ENCODE measurements around the gene KIAA1328. TPM values are rescaled to one million over a fixed set of nuclear protein-coding genes. Genes with fewer than 3 reads are reported as not detected.

KIAA1328 gene
- total RNA-seq, 1 donor from 2014 or later: 11.5 TPM

DNA sequence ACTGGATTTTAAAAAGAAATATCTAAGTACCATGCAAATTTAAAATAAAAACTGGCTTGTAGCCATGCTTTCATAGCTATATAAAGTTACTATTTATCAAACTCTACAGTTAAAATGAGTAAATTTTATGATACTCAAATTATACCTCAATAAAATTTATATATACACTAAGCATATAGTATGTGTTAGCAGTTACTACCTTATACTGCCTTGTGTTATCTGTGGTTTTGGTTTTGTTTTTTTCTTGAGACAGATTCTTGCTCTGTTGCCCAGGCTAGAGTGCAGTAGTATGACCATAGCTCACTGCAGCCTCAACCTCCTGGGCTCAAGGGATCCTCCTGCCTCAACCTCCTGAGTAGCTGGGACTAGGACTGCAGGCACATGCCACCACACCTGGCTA, 342.1 kb downstream of the KIAA1328 start:
- Histone ChIP-seq H3K4me3 (no peak overlapping the region), H3K27me3 (no peaks in the 10 kb centered on the region), H2AFZ (replicated peaks) (no peak overlapping the region), H3K79me2 (ENCODE audit: low read depth) (no peaks in the 10 kb centered on the region), H3K36me3 (no peaks in the 10 kb centered on the region), H3K9me3 (ENCODE audit: low read depth) (no peaks in the 10 kb centered on the region), H3F3A (ENCODE audit: low read depth) (no peaks in the 10 kb centered on the region), H3K4me2 (no peak overlapping the region), H3K27ac (no peak overlapping the region), H4K20me1 (ENCODE audit: low read depth) (no peaks in the 10 kb centered on the region), H3K4me1 (peaks cover 8% of the 10 kb centered on the region), H3K9ac (no peak overlapping the region)
- peaks cover 3% of the 10 kb centered on the region for H3K36me3 Mint-ChIP-seq
- no peaks in the 10 kb centered on the region for H3K4me1 Mint-ChIP-seq
- H3K27me3 Mint-ChIP-seq (ENCODE audit: insufficient read depth, low read depth): peaks cover 2% of the 10 kb centered on the region
- H3K4me3 Mint-ChIP-seq: no peak overlapping the region
- TF ChIP-seq, protein P1, sequence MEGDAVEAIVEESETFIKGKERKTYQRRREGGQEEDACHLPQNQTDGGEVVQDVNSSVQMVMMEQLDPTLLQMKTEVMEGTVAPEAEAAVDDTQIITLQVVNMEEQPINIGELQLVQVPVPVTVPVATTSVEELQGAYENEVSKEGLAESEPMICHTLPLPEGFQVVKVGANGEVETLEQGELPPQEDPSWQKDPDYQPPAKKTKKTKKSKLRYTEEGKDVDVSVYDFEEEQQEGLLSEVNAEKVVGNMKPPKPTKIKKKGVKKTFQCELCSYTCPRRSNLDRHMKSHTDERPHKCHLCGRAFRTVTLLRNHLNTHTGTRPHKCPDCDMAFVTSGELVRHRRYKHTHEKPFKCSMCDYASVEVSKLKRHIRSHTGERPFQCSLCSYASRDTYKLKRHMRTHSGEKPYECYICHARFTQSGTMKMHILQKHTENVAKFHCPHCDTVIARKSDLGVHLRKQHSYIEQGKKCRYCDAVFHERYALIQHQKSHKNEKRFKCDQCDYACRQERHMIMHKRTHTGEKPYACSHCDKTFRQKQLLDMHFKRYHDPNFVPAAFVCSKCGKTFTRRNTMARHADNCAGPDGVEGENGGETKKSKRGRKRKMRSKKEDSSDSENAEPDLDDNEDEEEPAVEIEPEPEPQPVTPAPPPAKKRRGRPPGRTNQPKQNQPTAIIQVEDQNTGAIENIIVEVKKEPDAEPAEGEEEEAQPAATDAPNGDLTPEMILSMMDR (IDR thresholded peaks at IDR 0.05): no peak
- TF ChIP-seq EZH2phosphoT487 (IDR thresholded peaks at IDR 0.05) (no peak), EZH2 (IDR thresholded peaks at IDR 0.05) (no peak)
- H3K9me3 Mint-ChIP-seq: no peaks in the 10 kb centered on the region
- no peak for DNase-seq (ENCODE audit: low spot score)
- no peak overlapping the region for H3K27ac Mint-ChIP-seq

DNA sequence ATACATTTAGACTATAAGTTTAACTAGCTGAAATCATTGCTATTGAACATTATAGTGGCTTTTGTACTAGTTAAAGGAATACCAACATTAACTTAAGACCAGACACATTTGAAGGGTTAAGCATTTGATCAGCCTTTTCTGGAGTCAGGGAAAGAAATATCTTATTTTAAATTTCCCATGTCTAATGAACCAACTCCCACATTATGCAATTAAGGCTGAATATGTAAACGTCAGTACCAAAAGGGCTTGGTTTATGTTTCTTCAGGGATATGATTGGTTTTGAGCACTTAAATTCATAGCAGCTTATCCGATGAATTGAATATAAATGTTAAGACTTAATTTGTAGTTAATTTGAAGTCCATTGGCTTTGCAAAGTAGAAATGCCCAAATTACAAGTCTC, 344.5 kb downstream of the KIAA1328 start:
- TF ChIP-seq, protein P1 (IDR thresholded peaks at IDR 0.05): no peak
- TF ChIP-seq EZH2 (IDR thresholded peaks at IDR 0.05): no peak
- TF ChIP-seq EZH2phosphoT487 (IDR thresholded peaks at IDR 0.05): no peak
- Histone ChIP-seq H3K9ac (no peak overlapping the region), H3K4me2 (no peak overlapping the region), H3K36me3 (no peaks in the 10 kb centered on the region), H2AFZ (replicated peaks) (no peak overlapping the region), H3F3A (ENCODE audit: low read depth) (no peaks in the 10 kb centered on the region), H3K4me1 (peaks cover 31% of the 10 kb centered on the region), H3K27me3 (no peaks in the 10 kb centered on the region), H3K4me3 (no peak overlapping the region), H3K27ac (no peak overlapping the region), H4K20me1 (ENCODE audit: low read depth) (no peaks in the 10 kb centered on the region), H3K9me3 (ENCODE audit: low read depth) (no peaks in the 10 kb centered on the region), H3K79me2 (ENCODE audit: low read depth) (no peaks in the 10 kb centered on the region)
- Mint-ChIP-seq H3K27me3 (ENCODE audit: insufficient read depth, low read depth) (no peaks in the 10 kb centered on the region), H3K9me3 (no peaks in the 10 kb centered on the region), H3K4me1 (peaks cover 5% of the 10 kb centered on the region), H3K27ac (no peak overlapping the region), H3K4me3 (no peak overlapping the region), H3K36me3 (peaks cover 3% of the 10 kb centered on the region)
- DNase-seq (ENCODE audit: low spot score): no peak

DNA sequence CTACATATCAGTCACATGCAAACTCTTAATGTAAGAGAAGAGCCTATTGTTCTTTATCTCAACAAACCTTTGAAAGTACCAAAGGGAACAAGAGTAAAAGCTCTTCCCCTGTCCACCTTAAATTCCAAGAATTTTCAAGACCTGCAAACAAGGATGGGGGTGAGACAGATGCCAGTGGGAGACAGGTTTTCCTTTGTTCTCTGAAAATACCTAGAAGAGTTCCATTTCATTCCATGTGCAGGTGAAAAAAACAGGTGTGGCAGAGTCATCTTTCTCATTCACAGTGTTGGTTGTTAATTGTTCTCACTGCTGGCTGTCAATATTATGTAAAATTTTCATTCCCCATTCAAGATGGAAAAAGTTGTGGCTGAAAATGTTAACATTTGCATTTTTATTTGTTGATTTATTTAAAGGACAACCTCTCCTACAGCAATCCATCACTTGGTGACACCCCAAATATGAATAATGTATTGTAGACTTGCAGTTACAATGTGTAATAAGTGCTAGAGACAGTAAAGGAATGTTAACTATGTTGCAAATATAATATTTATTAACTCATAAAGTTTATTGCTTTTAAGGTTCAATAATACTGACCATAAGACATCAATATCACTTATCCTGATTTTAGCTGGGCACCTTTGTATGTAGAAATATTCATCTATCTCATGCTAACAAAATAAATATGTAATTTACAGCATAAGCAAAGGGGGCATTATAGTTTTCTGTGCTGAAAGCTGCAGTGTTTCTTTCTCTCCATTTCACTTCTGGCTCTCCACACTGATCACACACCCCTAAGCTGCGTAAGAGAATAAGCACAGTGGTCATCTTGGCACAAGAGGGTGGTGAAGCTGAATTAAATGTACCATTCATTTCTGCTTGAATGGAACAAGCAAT, 347.0 kb downstream of the KIAA1328 start:
- H4K20me1 ChIP-seq (ENCODE audit: low read depth): no peaks in the 10 kb centered on the region
- no peak overlapping the region for H3K9ac ChIP-seq
- H3K4me3 ChIP-seq: no peak overlapping the region
- H3F3A ChIP-seq (ENCODE audit: low read depth): no peaks in the 10 kb centered on the region
- Mint-ChIP-seq H3K27me3 (ENCODE audit: insufficient read depth, low read depth) (no peaks in the 10 kb centered on the region), H3K9me3 (no peaks in the 10 kb centered on the region), H3K36me3 (peaks cover 3% of the 10 kb centered on the region), H3K4me3 (no peak overlapping the region), H3K27ac (no peak overlapping the region), H3K4me1 (peaks cover 8% of the 10 kb centered on the region)
- no peaks in the 10 kb centered on the region for H3K79me2 ChIP-seq (ENCODE audit: low read depth)
- no peaks in the 10 kb centered on the region for H3K27me3 ChIP-seq
- H3K4me2 ChIP-seq: no peak overlapping the region
- H3K36me3 ChIP-seq: no peaks in the 10 kb centered on the region
- TF ChIP-seq EZH2phosphoT487 (IDR thresholded peaks at IDR 0.05) (no peak), EZH2 (IDR thresholded peaks at IDR 0.05) (no peak)
- TF ChIP-seq, protein P1 (IDR thresholded peaks at IDR 0.05): no peak
- H2AFZ ChIP-seq (replicated peaks): no peak overlapping the region
- H3K9me3 ChIP-seq (ENCODE audit: low read depth): no peaks in the 10 kb centered on the region
- H3K4me1 ChIP-seq: peaks cover 31% of the 10 kb centered on the region
- H3K27ac ChIP-seq: peak overlapping the region; percentile 14
- DNase-seq (ENCODE audit: low spot score): no peak

All from neural progenitor cell (in vitro differentiated cells).